Measurements from ENCODE around the gene FBXO9. TPM values are rescaled to one million over a fixed set of nuclear protein-coding genes. Genes with fewer than 3 reads are reported as not detected.
A peak's percentile ranks its signal among the peaks of the same experiment; 100 is the strongest.

FBXO9 gene
- total and polyA plus RNA-seq, 4 donors = 36.8 to 79.1 (median 51.2) TPM

GRCh38 chr6:53054532-53054931, 10.7 kb upstream of the FBXO9 start:
- no peak for TF ChIP-seq RXRA (IDR thresholded peaks at IDR 0.05)
- no peak for TF ChIP-seq FOXA2 (IDR thresholded peaks at IDR 0.05)
- TF ChIP-seq FOXA1 (IDR thresholded peaks at IDR 0.05) = no peak
- no peak for TF ChIP-seq CTCF (IDR thresholded peaks at IDR 0.05; ENCODE audit: low read depth, low read length, missing input control)
- TF ChIP-seq SP1 (IDR thresholded peaks at IDR 0.05) = no peak
- TF ChIP-seq HNF4A (conservative IDR thresholded peaks at IDR 0.05) = no peak
- no peak for TF ChIP-seq RAD21 (IDR thresholded peaks at IDR 0.05)
- TF ChIP-seq NR2F2 (IDR thresholded peaks at IDR 0.05) = no peak
- TF ChIP-seq REST (IDR thresholded peaks at IDR 0.05) = no peak
- TF ChIP-seq MAX (IDR thresholded peaks at IDR 0.05) = no peak
- no peak for TF ChIP-seq YY1 (IDR thresholded peaks at IDR 0.05)
- 74% methylated on average over 4 of the region's 4 CpGs for WGBS
- Histone ChIP-seq H3K4me3 (ENCODE audit: low read depth in 1 of 3, low read length in 3 of 3) (no peak overlapping the region), H3K36me3 (ENCODE audit: control insufficient read depth in 4 of 4, insufficient read depth in 3 of 4, low read depth in 1 of 4, low read length in 3 of 4) (no peaks in the 10 kb centered on the region), H3K9me3 (ENCODE audit: control insufficient read depth in 4 of 4, low read length in 3 of 4) (peaks cover 0 to 1% (median 0%) of the 10 kb centered on the region in 4 donors), H3K27me3 (ENCODE audit: control insufficient read depth in 4 of 4, insufficient read depth in 4 of 4, low read length in 3 of 4) (no peaks in the 10 kb centered on the region), H3K27ac (ENCODE audit: low read depth in 1 of 2, low read length in 2 of 2) (no peak overlapping the region), H3K4me1 (ENCODE audit: control insufficient read depth in 4 of 4, insufficient read depth in 4 of 4, low read length in 3 of 4) (peaks cover 5 to 32% (median 19%) of the 10 kb centered on the region in 4 donors), H3K9ac (ENCODE audit: low read depth in 1 of 2, low read length in 2 of 2) (no peak overlapping the region)
- no peak for DNase-seq (ENCODE audit: low spot score)

GRCh38 chr6:53055873-53056272, 9.3 kb upstream of the FBXO9 start:
- Histone ChIP-seq H3K27me3 (ENCODE audit: control insufficient read depth in 4 of 4, insufficient read depth in 4 of 4, low read length in 3 of 4) (no peaks in the 10 kb centered on the region), H3K4me1 (ENCODE audit: control insufficient read depth in 4 of 4, insufficient read depth in 4 of 4, low read length in 3 of 4) (peaks cover 8 to 43% (median 30%) of the 10 kb centered on the region in 4 donors), H3K9me3 (ENCODE audit: control insufficient read depth in 4 of 4, low read length in 3 of 4) (peaks cover 0 to 1% (median 0%) of the 10 kb centered on the region in 4 donors), H3K4me3 (ENCODE audit: low read depth in 1 of 3, low read length in 3 of 3) (peak overlapping the region in 2 of 3 donors; percentile 10 to 43), H3K9ac (ENCODE audit: low read depth in 1 of 2, low read length in 2 of 2) (no peak overlapping the region), H3K36me3 (ENCODE audit: control insufficient read depth in 4 of 4, insufficient read depth in 3 of 4, low read depth in 1 of 4, low read length in 3 of 4) (no peaks in the 10 kb centered on the region), H3K27ac (ENCODE audit: low read depth in 1 of 2, low read length in 2 of 2) (peak overlapping the region; percentile 26 to 56)
- TF ChIP-seq FOXA1 (IDR thresholded peaks at IDR 0.05) (no peak), HNF4A (conservative IDR thresholded peaks at IDR 0.05) (peak in 1 of 2 donors; percentile 17), JUND (IDR thresholded peaks at IDR 0.05) (peak in 1 of 2 donors; percentile 3)
- WGBS = 28% methylated on average over 5 of the region's 5 CpGs
- DNase-seq (ENCODE audit: low spot score) = no peak

- DNase-seq (ENCODE audit: low spot score) = no peak
- 14% methylated on average over 3 of the region's 3 CpGs for WGBS
- Histone ChIP-seq H3K27ac (ENCODE audit: low read depth in 1 of 2, low read length in 2 of 2) (peak overlapping the region; percentile 32 to 56), H3K9me3 (ENCODE audit: control insufficient read depth in 4 of 4, low read length in 3 of 4) (peaks cover 0 to under 1% (median 0%) of the 10 kb centered on the region in 4 donors), H3K27me3 (ENCODE audit: control insufficient read depth in 4 of 4, insufficient read depth in 4 of 4, low read length in 3 of 4) (no peaks in the 10 kb centered on the region), H3K4me3 (ENCODE audit: low read depth in 1 of 3, low read length in 3 of 3) (peak overlapping the region in 2 of 3 donors; percentile 10 to 43), H3K4me1 (ENCODE audit: control insufficient read depth in 4 of 4, insufficient read depth in 4 of 4, low read length in 3 of 4) (peaks cover 8 to 43% (median 30%) of the 10 kb centered on the region in 4 donors), H3K36me3 (ENCODE audit: control insufficient read depth in 4 of 4, insufficient read depth in 3 of 4, low read depth in 1 of 4, low read length in 3 of 4) (no peaks in the 10 kb centered on the region), H3K9ac (ENCODE audit: low read depth in 1 of 2, low read length in 2 of 2) (no peak overlapping the region)
- TF ChIP-seq RXRA (IDR thresholded peaks at IDR 0.05) = peak; percentile 17 to 29
- TF ChIP-seq RAD21 (IDR thresholded peaks at IDR 0.05) = peak in 1 of 2 donors; percentile 9
- TF ChIP-seq TAF1 (conservative IDR thresholded peaks at IDR 0.05) = no peak
- TF ChIP-seq CTCF (IDR thresholded peaks at IDR 0.05; ENCODE audit: low read depth, low read length, missing input control) = no peak
- TF ChIP-seq GABPA (IDR thresholded peaks at IDR 0.05 in 1 of 2, conservative IDR thresholded peaks at IDR 0.05 in 1 of 2) = peak in 1 of 2 donors; percentile 19
- TF ChIP-seq YY1 (IDR thresholded peaks at IDR 0.05) = peak; percentile 57
- TF ChIP-seq ZBTB33 (IDR thresholded peaks at IDR 0.05) = no peak
- peak; percentile 52 for TF ChIP-seq MAX (IDR thresholded peaks at IDR 0.05)
- no peak for TF ChIP-seq HNF4G (IDR thresholded peaks at IDR 0.05)
- no peak for TF ChIP-seq EGR1 (IDR thresholded peaks at IDR 0.05; ENCODE audit: low read depth in 2 of 2)
- TF ChIP-seq JUND (IDR thresholded peaks at IDR 0.05) = no peak
- peak; percentile 36 for TF ChIP-seq FOXA2 (IDR thresholded peaks at IDR 0.05)
Observed at GRCh38 chr6:53056273-53056672, 8.9 kb upstream of the FBXO9 start.
